Osteocyte (in vitro differentiated cells): ENCODE data around the gene CRY2. TPM values are rescaled to one million over a fixed set of nuclear protein-coding genes. Genes with fewer than 3 reads are reported as not detected.

Experiments
- DNase-seq: peaks from one replicate; pipeline ENCODE4 v3.0.0; 2021; ENCODE audit warnings: mixed read lengths; ENCODE audit not compliant: unreplicated experiment; ENCODE audit errors: extremely low spot score
- H3K27ac Mint-ChIP-seq: one replicate; pipeline ENCODE4 v1.8.0; 2021; ENCODE audit warnings: mild to moderate bottlenecking, mixed read lengths; ENCODE audit not compliant: unreplicated experiment
- H3K27me3 Mint-ChIP-seq: one replicate; pipeline ENCODE4 v1.8.0; 2021; ENCODE audit warnings: mixed read lengths; ENCODE audit not compliant: unreplicated experiment
- H3K36me3 Mint-ChIP-seq: one replicate; pipeline ENCODE4 v1.8.0; 2021; ENCODE audit warnings: mixed read lengths; ENCODE audit not compliant: unreplicated experiment
- H3K4me1 Mint-ChIP-seq: one replicate; pipeline ENCODE4 v1.8.0; 2021; ENCODE audit warnings: mixed read lengths; ENCODE audit not compliant: unreplicated experiment
- H3K4me3 Mint-ChIP-seq: one replicate; pipeline ENCODE4 v1.8.0; 2021; ENCODE audit warnings: mild to moderate bottlenecking, moderate library complexity, mixed read lengths; ENCODE audit not compliant: unreplicated experiment
- H3K9me3 Mint-ChIP-seq: one replicate; pipeline ENCODE4 v1.8.0; 2021; ENCODE audit warnings: mixed read lengths; ENCODE audit not compliant: unreplicated experiment
- total RNA-seq: library from RNA; stranded (reverse); gene quantifications from 2 replicates; pipeline ENCODE4 v1.2.1, GENCODE V29; 2021
- TF ChIP-seq, protein P1 (sequence below): fragments of 200-600 bp; sonication (generic); IDR thresholded peaks from 2 replicates; pipeline ENCODE4 v1.5.0; 2021; ENCODE audit warnings: antibody characterized with exemption, mild to moderate bottlenecking, moderate library complexity

Gene CRY2
- total RNA-seq, 1 donor from 2014 or later: 18.6 TPM

GRCh38 chr11:45917286-45917622 is 70.0 kb downstream of the CRY2 start:
- Mint-ChIP-seq H3K9me3 (no peaks in the 10 kb centered on the region), H3K4me3 (peak overlapping the region; percentile 96), H3K27me3 (peaks cover 10% of the 10 kb centered on the region), H3K4me1 (peaks cover 21% of the 10 kb centered on the region), H3K36me3 (no peaks in the 10 kb centered on the region), H3K27ac (peak overlapping the region; percentile 98)
- no peak for DNase-seq
- TF ChIP-seq, protein P1, sequence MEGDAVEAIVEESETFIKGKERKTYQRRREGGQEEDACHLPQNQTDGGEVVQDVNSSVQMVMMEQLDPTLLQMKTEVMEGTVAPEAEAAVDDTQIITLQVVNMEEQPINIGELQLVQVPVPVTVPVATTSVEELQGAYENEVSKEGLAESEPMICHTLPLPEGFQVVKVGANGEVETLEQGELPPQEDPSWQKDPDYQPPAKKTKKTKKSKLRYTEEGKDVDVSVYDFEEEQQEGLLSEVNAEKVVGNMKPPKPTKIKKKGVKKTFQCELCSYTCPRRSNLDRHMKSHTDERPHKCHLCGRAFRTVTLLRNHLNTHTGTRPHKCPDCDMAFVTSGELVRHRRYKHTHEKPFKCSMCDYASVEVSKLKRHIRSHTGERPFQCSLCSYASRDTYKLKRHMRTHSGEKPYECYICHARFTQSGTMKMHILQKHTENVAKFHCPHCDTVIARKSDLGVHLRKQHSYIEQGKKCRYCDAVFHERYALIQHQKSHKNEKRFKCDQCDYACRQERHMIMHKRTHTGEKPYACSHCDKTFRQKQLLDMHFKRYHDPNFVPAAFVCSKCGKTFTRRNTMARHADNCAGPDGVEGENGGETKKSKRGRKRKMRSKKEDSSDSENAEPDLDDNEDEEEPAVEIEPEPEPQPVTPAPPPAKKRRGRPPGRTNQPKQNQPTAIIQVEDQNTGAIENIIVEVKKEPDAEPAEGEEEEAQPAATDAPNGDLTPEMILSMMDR: no peak

DNA sequence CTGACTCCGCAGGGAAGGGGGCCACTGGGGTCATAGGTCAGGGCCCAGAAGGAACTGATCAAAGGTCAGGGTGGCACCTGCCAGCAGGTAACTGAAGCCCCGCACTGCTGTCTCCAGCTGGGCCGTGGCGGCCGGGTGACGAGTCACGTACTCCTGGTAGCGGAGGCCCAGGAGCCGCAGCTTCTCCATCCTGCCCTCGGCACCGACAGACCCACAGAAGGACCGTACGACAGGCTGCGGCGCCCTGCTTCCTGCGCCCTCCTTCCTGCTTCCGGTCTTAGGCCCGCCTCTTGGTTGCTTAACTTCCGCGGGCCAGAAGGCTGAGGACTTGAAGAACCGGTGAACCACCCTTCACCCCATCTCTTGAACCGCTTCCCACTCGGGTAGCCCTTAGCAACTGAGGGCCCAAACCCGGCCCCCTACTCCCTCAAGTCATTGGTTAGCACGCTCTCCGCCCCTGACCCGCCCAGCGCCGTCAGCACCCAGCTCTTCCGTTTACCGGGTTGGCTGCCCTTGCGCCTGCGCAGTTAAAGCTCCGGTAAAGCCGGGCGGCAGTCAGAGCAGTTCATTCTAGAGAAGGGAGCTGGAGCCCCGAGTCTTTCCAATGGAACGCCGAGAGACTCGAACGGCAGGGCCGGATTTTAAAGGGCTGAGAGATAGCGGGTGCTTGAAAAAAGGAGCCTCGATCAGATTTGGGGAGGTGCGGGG is 70.5 kb downstream of the CRY2 start, which contains the start of gene PEX16:
Gene PEX16, minus strand, starts transcription at position 255 of the 708 bp plus-strand sequence. Its CDS starts 66 bp downstream, at position 189.
- Mint-ChIP-seq H3K9me3 (no peaks in the 10 kb centered on the region), H3K4me3 (peak within 1 kb of the TSS; percentile 96), H3K36me3 (no peaks in the 10 kb centered on the region), H3K4me1 (peaks cover 21% of the 10 kb centered on the region), H3K27ac (peak within 1 kb of the TSS; percentile 98), H3K27me3 (peaks cover 10% of the 10 kb centered on the region)
- TF ChIP-seq, protein P1: no peak
- peak; percentile 99 for DNase-seq

DNA sequence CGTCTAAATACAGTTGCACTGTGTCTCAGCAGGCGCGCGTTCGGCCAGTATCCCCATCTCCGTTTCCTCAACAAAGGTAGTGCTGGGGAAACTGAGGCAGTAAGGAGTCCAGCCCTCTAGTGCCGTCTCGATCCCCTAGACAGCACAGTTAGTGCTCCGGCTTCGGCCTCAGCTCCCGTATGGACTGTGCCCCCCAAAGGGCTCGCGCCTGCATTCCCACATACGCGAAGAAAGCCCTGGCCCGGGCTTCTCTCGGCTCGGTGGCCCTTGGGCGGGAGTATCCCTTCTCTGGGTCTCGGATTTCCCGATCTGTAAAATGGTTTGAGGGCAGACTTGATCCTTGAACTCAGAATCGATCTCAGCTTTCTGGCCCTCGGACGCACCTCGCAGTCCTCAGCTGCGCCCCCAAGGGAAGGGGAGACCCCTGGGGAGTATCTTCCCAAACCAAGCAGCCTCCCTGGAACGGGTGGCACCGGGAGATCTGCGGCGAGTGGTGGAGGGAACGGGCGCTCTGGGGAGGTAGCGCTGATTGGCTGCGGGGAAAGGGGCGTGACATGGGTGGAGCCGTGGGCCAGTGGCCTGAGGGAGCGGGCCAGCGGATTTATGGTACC is 71.2 kb downstream of the CRY2 start:
- H3K27me3 Mint-ChIP-seq: peaks cover 14% of the 10 kb centered on the region
- DNase-seq: no peak
- peaks cover 25% of the 10 kb centered on the region for H3K4me1 Mint-ChIP-seq
- no peaks in the 10 kb centered on the region for H3K36me3 Mint-ChIP-seq
- no peaks in the 10 kb centered on the region for H3K9me3 Mint-ChIP-seq
- TF ChIP-seq, protein P1: no peak
- H3K4me3 Mint-ChIP-seq: peak overlapping the region; percentile 96
- H3K27ac Mint-ChIP-seq: peak overlapping the region; percentile 98

- peaks cover 18% of the 10 kb centered on the region for H3K27me3 Mint-ChIP-seq
- H3K9me3 Mint-ChIP-seq: no peaks in the 10 kb centered on the region
- H3K4me3 Mint-ChIP-seq: peak overlapping the region; percentile 96
- DNase-seq: no peak
- TF ChIP-seq, protein P1: no peak
- H3K4me1 Mint-ChIP-seq: peaks cover 25% of the 10 kb centered on the region
- peak overlapping the region; percentile 98 for H3K27ac Mint-ChIP-seq
- H3K36me3 Mint-ChIP-seq: no peaks in the 10 kb centered on the region
These were observed 71.8 kb downstream of the CRY2 start for GRCh38 chr11:45918962-45919675.
